ENCODE measurements around the gene ZNF492. TPM values are rescaled to one million over a fixed set of nuclear protein-coding genes. Genes with fewer than 3 reads are reported as not detected.

The ZNF492 gene
- polyA plus RNA-seq, 1 of the 3 experiments (the other 2 are of a cell fraction), result 0.28 TPM

DNA sequence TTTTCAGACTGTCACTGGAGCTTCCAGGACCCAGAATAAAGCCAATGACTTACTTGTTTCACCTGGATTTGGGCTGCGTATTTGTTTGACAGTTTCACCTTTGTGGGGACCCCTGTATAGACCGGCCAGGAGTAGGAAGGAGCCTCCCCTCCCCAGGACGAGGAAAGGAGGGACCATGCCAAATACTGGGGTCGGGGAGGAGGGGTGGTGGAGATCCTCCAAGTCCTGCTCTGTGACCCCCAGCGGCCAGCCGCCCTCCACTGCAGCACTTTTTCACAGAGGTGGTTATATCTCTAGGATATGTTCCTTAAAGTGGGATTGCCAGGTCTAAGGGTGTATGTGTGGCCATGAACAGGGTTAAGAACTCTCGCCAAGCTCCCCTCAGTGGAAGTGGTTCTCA, 25.7 kb upstream of the ZNF492 start:
- Histone ChIP-seq H3K9me2 (no peaks in the 10 kb centered on the region), H3K4me1 (ENCODE audit: control insufficient read depth in 1 of 2, insufficient read depth in 2 of 2, low read depth in 1 of 2, low read length in 1 of 2) (no peaks in the 10 kb centered on the region), H3K9me3 (no peaks in the 10 kb centered on the region), H3K4me3 (ENCODE audit: low read depth in 2 of 2, low read length in 1 of 2) (no peak overlapping the region), H3K27me3 (ENCODE audit: insufficient read depth) (no peaks in the 10 kb centered on the region), H3F3A (replicated peaks; ENCODE audit: insufficient read depth) (no peaks in the 10 kb centered on the region), H3K4me2 (no peak overlapping the region), H3K79me2 (ENCODE audit: insufficient read depth) (no peaks in the 10 kb centered on the region), H3K36me3 (replicated peaks in 1 of 2; ENCODE audit: control insufficient read depth in 1 of 2, insufficient read depth in 2 of 2, low read length in 1 of 2) (no peaks in the 10 kb centered on the region), H3K27ac (ENCODE audit: low read depth in 2 of 2, low read length in 1 of 2) (no peak overlapping the region), H2AFZ (ENCODE audit: low read depth) (no peak overlapping the region), H3K9ac (no peak overlapping the region), H4K20me1 (ENCODE audit: insufficient read depth) (no peaks in the 10 kb centered on the region)
- CTCF ChIA-PET, result no interaction called here
- POLR2A ChIA-PET, result no interaction called here
- WGBS (ENCODE audit: low lambda C conversion rate), result 3% methylated on average over 4 of the region's 7 CpGs
- no peak for DNase-seq
- TF ChIP-seq IRF3 (IDR thresholded peaks at IDR 0.05; ENCODE audit: low read depth, low read length) (no peak), GABPA (IDR thresholded peaks at IDR 0.05; ENCODE audit: low read depth) (no peak), GATA2 (CRISPR knock-in tag; IDR thresholded peaks at IDR 0.05) (no peak), CTCF (IDR thresholded peaks at IDR 0.05) (no peak), TAF1 (IDR thresholded peaks at IDR 0.05; ENCODE audit: borderline replicate concordance, low read depth, low read length) (no peak), TEAD4 (IDR thresholded peaks at IDR 0.05; ENCODE audit: borderline replicate concordance, insufficient read depth) (no peak)

DNA sequence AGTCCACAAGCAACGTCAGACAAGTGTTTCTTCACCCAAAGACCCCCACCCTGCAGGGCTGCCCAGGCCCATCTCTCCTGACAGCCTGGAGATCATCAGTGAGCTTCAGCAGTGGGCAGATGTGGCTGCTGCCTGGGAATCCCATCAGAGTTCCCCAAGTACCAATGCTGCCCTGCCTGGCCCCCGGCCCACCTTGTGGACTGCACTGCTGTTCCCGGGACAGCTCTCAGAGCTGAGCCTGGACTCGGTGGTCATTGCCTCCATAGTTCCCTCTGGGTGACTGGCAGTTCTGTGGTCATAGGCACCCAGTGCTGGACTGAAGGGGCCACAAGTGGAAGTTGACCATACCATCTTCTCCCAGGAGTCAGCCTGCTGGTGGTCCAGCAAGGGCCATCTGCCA, 24.5 kb upstream of the ZNF492 start:
- Histone ChIP-seq H3K9ac (no peak overlapping the region), H3K4me2 (no peak overlapping the region), H3K27me3 (ENCODE audit: insufficient read depth) (no peaks in the 10 kb centered on the region), H3K79me2 (ENCODE audit: insufficient read depth) (no peaks in the 10 kb centered on the region), H3K36me3 (replicated peaks in 1 of 2; ENCODE audit: control insufficient read depth in 1 of 2, insufficient read depth in 2 of 2, low read length in 1 of 2) (no peaks in the 10 kb centered on the region), H3K4me1 (ENCODE audit: control insufficient read depth in 1 of 2, insufficient read depth in 2 of 2, low read depth in 1 of 2, low read length in 1 of 2) (no peaks in the 10 kb centered on the region), H3K9me2 (no peaks in the 10 kb centered on the region), H4K20me1 (ENCODE audit: insufficient read depth) (no peaks in the 10 kb centered on the region), H3K9me3 (no peaks in the 10 kb centered on the region), H3K4me3 (ENCODE audit: low read depth in 2 of 2, low read length in 1 of 2) (no peak overlapping the region), H2AFZ (ENCODE audit: low read depth) (no peak overlapping the region), H3F3A (replicated peaks; ENCODE audit: insufficient read depth) (no peaks in the 10 kb centered on the region), H3K27ac (ENCODE audit: low read depth in 2 of 2, low read length in 1 of 2) (no peak overlapping the region)
- TF ChIP-seq RCOR1 (IDR thresholded peaks at IDR 0.05; ENCODE audit: low read length) (no peak), IRF3 (IDR thresholded peaks at IDR 0.05; ENCODE audit: low read depth, low read length) (no peak), FOSL2 (IDR thresholded peaks at IDR 0.05; ENCODE audit: borderline replicate concordance, low read depth) (no peak)
- TF ChIP-seq, protein P1, sequence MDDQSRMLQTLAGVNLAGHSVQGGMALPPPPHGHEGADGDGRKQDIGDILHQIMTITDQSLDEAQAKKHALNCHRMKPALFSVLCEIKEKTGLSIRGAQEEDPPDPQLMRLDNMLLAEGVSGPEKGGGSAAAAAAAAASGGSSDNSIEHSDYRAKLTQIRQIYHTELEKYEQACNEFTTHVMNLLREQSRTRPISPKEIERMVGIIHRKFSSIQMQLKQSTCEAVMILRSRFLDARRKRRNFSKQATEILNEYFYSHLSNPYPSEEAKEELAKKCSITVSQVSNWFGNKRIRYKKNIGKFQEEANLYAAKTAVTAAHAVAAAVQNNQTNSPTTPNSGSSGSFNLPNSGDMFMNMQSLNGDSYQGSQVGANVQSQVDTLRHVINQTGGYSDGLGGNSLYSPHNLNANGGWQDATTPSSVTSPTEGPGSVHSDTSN (IDR thresholded peaks at IDR 0.05), result no peak
- TF ChIP-seq, protein P2, sequence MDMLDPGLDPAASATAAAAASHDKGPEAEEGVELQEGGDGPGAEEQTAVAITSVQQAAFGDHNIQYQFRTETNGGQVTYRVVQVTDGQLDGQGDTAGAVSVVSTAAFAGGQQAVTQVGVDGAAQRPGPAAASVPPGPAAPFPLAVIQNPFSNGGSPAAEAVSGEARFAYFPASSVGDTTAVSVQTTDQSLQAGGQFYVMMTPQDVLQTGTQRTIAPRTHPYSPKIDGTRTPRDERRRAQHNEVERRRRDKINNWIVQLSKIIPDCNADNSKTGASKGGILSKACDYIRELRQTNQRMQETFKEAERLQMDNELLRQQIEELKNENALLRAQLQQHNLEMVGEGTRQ (IDR thresholded peaks at IDR 0.05; ENCODE audit: borderline replicate concordance, low read depth, low read length), result no peak
- POLR2A ChIA-PET, result no interaction called here
- CTCF ChIA-PET, result no interaction called here
- no peak for DNase-seq
- WGBS (ENCODE audit: low lambda C conversion rate), result 0% methylated on average over 4 of the region's 4 CpGs
